Measurements from ENCODE around the gene PRND. TPM values are rescaled to one million over a fixed set of nuclear protein-coding genes. Genes with fewer than 3 reads are reported as not detected.

PRND gene
- total RNA-seq, 1 donor from 2014 or later: not detected

GRCh38 chr20:4730780-4731179 lies 9.1 kb downstream of the PRND start:
- H4K20me1 ChIP-seq (ENCODE audit: insufficient read depth, low read length): no peaks in the 10 kb centered on the region
- no peak overlapping the region for H3K27ac Mint-ChIP-seq (ENCODE audit: unreplicated experiment)
- no peak overlapping the region for H3K4me3 Mint-ChIP-seq (ENCODE audit: unreplicated experiment)
- no peaks in the 10 kb centered on the region for H3K9me3 ChIP-seq (ENCODE audit: insufficient read depth, low read depth, low read length)
- DNase-seq (ENCODE audit: low read depth): no peak
- no peaks in the 10 kb centered on the region for H3K9me3 Mint-ChIP-seq (ENCODE audit: unreplicated experiment)
- TF ChIP-seq EZH2 (IDR thresholded peaks at IDR 0.05; ENCODE audit: insufficient read depth, low read length) (no peak), CTCF (IDR thresholded peaks at IDR 0.05; ENCODE audit: insufficient read depth, low read depth, low read length) (no peak)
- H3K4me3 ChIP-seq (ENCODE audit: insufficient read depth, low read depth, low read length): no peak overlapping the region
- H3K79me2 ChIP-seq (ENCODE audit: insufficient read depth, low read length): no peaks in the 10 kb centered on the region
- no peak overlapping the region for H3K4me2 ChIP-seq (ENCODE audit: low read length)
- no peaks in the 10 kb centered on the region for H3K36me3 ChIP-seq (ENCODE audit: insufficient read depth, low read length)
- H3K27ac ChIP-seq (ENCODE audit: low read depth, low read length): no peak overlapping the region
- H3K27me3 Mint-ChIP-seq (ENCODE audit: low read depth, unreplicated experiment): peaks cover 14% of the 10 kb centered on the region
- H3K9ac ChIP-seq (ENCODE audit: low read length): no peak overlapping the region
- H3K4me1 Mint-ChIP-seq (ENCODE audit: low read depth, unreplicated experiment): no peaks in the 10 kb centered on the region
- H3K27me3 ChIP-seq (ENCODE audit: insufficient read depth, low read length): peaks cover 6% of the 10 kb centered on the region
- H3K4me1 ChIP-seq (ENCODE audit: insufficient read depth, low read length): no peaks in the 10 kb centered on the region
- FAIRE-seq: no peak
- H3K36me3 Mint-ChIP-seq (ENCODE audit: low read depth, unreplicated experiment): peaks cover 2% of the 10 kb centered on the region
- no peak overlapping the region for H2AFZ ChIP-seq (ENCODE audit: low read depth, low read length)

- H3K79me2 ChIP-seq (ENCODE audit: insufficient read depth, low read length): no peaks in the 10 kb centered on the region
- H3K9me3 ChIP-seq (ENCODE audit: insufficient read depth, low read depth, low read length): no peaks in the 10 kb centered on the region
- no peak for TF ChIP-seq EZH2 (IDR thresholded peaks at IDR 0.05; ENCODE audit: insufficient read depth, low read length)
- TF ChIP-seq CTCF (IDR thresholded peaks at IDR 0.05; ENCODE audit: insufficient read depth, low read depth, low read length): no peak
- FAIRE-seq (no peak), DNase-seq (ENCODE audit: low read depth) (no peak)
- H3K27ac Mint-ChIP-seq (ENCODE audit: unreplicated experiment): no peak overlapping the region
- peaks cover 22% of the 10 kb centered on the region for H3K27me3 Mint-ChIP-seq (ENCODE audit: low read depth, unreplicated experiment)
- no peak overlapping the region for H3K9ac ChIP-seq (ENCODE audit: low read length)
- H3K4me1 Mint-ChIP-seq (ENCODE audit: low read depth, unreplicated experiment): no peaks in the 10 kb centered on the region
- no peak overlapping the region for H3K4me3 Mint-ChIP-seq (ENCODE audit: unreplicated experiment)
- H2AFZ ChIP-seq (ENCODE audit: low read depth, low read length): no peak overlapping the region
- H3K4me3 ChIP-seq (ENCODE audit: insufficient read depth, low read depth, low read length): no peak overlapping the region
- H3K27ac ChIP-seq (ENCODE audit: low read depth, low read length): no peak overlapping the region
- H3K27me3 ChIP-seq (ENCODE audit: insufficient read depth, low read length): peaks cover 12% of the 10 kb centered on the region
- H3K36me3 ChIP-seq (ENCODE audit: insufficient read depth, low read length): no peaks in the 10 kb centered on the region
- no peaks in the 10 kb centered on the region for H4K20me1 ChIP-seq (ENCODE audit: insufficient read depth, low read length)
- no peaks in the 10 kb centered on the region for H3K36me3 Mint-ChIP-seq (ENCODE audit: low read depth, unreplicated experiment)
- H3K4me2 ChIP-seq (ENCODE audit: low read length): no peak overlapping the region
- no peaks in the 10 kb centered on the region for H3K9me3 Mint-ChIP-seq (ENCODE audit: unreplicated experiment)
- no peaks in the 10 kb centered on the region for H3K4me1 ChIP-seq (ENCODE audit: insufficient read depth, low read length)
These were observed 15.2 kb downstream of the PRND start for GRCh38 chr20:4736875-4737274.

GRCh38 chr20:4737857-4738627 lies 16.3 kb downstream of the PRND start:
- Histone ChIP-seq H3K4me2 (ENCODE audit: low read length) (no peak overlapping the region), H3K36me3 (ENCODE audit: insufficient read depth, low read length) (no peaks in the 10 kb centered on the region), H3K9ac (ENCODE audit: low read length) (no peak overlapping the region), H3K4me3 (ENCODE audit: insufficient read depth, low read depth, low read length) (no peak overlapping the region), H2AFZ (ENCODE audit: low read depth, low read length) (no peak overlapping the region), H3K79me2 (ENCODE audit: insufficient read depth, low read length) (no peaks in the 10 kb centered on the region), H3K4me1 (ENCODE audit: insufficient read depth, low read length) (no peaks in the 10 kb centered on the region), H4K20me1 (ENCODE audit: insufficient read depth, low read length) (no peaks in the 10 kb centered on the region), H3K9me3 (ENCODE audit: insufficient read depth, low read depth, low read length) (no peaks in the 10 kb centered on the region), H3K27me3 (ENCODE audit: insufficient read depth, low read length) (peaks cover 9% of the 10 kb centered on the region), H3K27ac (ENCODE audit: low read depth, low read length) (no peak overlapping the region)
- Mint-ChIP-seq H3K27me3 (ENCODE audit: low read depth, unreplicated experiment) (peaks cover 20% of the 10 kb centered on the region), H3K4me3 (ENCODE audit: unreplicated experiment) (no peak overlapping the region), H3K4me1 (ENCODE audit: low read depth, unreplicated experiment) (no peaks in the 10 kb centered on the region), H3K9me3 (ENCODE audit: unreplicated experiment) (no peaks in the 10 kb centered on the region), H3K27ac (ENCODE audit: unreplicated experiment) (no peak overlapping the region), H3K36me3 (ENCODE audit: low read depth, unreplicated experiment) (no peaks in the 10 kb centered on the region)
- no peak for TF ChIP-seq EZH2 (IDR thresholded peaks at IDR 0.05; ENCODE audit: insufficient read depth, low read length)
- no peak for TF ChIP-seq CTCF (IDR thresholded peaks at IDR 0.05; ENCODE audit: insufficient read depth, low read depth, low read length)
- no peak for DNase-seq (ENCODE audit: low read depth)
- FAIRE-seq: no peak
